Measurements from ENCODE around the gene AJUBA.

Gene AJUBA

DNA sequence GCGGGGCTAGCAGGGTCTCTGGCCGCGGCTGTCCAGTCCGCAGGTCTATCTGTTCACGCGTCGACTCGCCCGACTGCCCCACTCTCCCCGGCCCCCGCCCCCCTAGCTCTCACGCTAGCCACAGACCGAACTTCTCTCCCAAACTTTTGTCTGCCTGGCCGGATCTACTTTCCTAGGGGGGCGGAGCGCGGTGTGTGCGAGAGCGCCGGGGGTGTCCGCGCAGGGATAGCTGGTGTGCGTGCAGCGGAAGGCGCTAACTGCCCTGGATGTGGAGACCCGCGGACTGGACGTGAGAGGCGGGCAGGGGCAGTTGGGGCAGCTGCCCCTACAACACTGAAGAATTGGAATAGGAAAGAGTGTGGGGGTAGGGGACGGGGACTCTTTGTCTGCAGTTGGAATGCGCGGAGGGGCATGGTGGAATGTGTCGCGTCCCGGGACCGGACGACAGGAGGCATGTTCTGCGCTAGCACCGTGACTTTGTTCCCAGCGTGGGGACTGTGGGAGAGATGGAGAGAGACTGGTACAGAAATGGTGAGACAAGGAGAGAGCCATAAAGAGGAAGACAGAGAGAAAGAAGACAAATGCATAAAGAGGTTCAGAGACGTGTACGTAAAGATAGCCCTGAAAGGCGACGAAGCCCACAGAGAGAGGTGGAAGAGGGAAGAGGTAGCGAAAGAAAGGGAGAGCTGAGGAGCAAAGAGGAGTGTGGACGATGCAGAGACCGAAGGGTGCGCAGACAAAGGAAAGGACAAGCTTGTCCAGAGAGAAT lies at the start of gene AJUBA:
Gene AJUBA (minus strand): TSS at position 75 of the 769 bp plus-strand sequence. CDS start 285 bp downstream, outside the sequence.
- TF ChIP-seq, protein P1, sequence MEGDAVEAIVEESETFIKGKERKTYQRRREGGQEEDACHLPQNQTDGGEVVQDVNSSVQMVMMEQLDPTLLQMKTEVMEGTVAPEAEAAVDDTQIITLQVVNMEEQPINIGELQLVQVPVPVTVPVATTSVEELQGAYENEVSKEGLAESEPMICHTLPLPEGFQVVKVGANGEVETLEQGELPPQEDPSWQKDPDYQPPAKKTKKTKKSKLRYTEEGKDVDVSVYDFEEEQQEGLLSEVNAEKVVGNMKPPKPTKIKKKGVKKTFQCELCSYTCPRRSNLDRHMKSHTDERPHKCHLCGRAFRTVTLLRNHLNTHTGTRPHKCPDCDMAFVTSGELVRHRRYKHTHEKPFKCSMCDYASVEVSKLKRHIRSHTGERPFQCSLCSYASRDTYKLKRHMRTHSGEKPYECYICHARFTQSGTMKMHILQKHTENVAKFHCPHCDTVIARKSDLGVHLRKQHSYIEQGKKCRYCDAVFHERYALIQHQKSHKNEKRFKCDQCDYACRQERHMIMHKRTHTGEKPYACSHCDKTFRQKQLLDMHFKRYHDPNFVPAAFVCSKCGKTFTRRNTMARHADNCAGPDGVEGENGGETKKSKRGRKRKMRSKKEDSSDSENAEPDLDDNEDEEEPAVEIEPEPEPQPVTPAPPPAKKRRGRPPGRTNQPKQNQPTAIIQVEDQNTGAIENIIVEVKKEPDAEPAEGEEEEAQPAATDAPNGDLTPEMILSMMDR (IDR thresholded peaks at IDR 0.05; ENCODE audit: extremely low read depth, insufficient read depth, missing control alignments), result no peak
- in situ Hi-C loops (cut with MboI; ENCODE audit: low pct_unique_long_range_greater_than_20kb, low sequenced_read_pairs, unreplicated experiment), result no loop called here
- peak; percentile 89 for DNase-seq (ENCODE audit: low spot score)

DNA sequence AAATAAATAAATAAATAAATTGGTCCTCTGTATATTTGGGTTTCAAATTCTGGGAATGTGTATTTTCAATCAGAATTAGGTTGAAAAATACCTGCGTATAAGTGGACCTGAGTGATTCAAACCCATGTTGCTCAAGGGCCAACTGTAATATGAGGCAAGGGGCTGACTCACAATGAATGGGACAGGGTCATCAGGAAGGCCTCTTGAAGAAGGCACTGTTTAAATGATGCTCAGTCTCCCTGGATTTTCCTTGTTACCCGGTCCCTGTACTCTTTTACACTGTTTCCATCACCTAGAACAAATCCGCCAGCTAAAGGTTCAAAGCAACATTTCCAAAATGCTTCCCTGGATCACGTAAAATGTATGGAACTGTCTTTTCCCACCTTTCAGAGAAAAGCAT lies 48.6 kb upstream of the AJUBA start:
- in situ Hi-C loops (cut with MboI; ENCODE audit: low pct_unique_long_range_greater_than_20kb, low sequenced_read_pairs, unreplicated experiment), result no loop called here
- TF ChIP-seq, protein P1 (IDR thresholded peaks at IDR 0.05; ENCODE audit: extremely low read depth, insufficient read depth, missing control alignments), result no peak
- no peak for DNase-seq (ENCODE audit: low spot score)

DNA sequence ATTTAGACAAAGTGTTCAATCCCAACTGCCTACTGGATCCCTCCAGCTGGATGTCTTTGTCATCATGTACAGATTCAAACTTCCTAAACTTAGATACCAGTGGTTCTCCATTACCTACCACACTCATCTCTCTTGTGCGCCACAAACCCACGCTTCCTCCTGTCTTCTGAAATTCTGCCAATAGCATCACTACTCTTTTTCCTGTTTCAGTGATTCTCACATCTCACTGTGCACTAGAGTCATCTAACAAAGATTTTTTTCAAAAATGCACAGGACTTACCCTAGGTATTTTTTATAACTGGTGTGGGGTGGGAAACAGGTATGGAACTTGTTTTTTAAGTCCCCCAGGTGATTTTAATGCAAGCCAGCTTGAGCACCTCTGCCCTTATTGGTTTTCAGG lies 46.4 kb upstream of the AJUBA start:
- TF ChIP-seq, protein P1 (IDR thresholded peaks at IDR 0.05; ENCODE audit: extremely low read depth, insufficient read depth, missing control alignments), result no peak
- no peak for DNase-seq (ENCODE audit: low spot score)
- in situ Hi-C loops (cut with MboI; ENCODE audit: low pct_unique_long_range_greater_than_20kb, low sequenced_read_pairs, unreplicated experiment), result no loop called here

DNA sequence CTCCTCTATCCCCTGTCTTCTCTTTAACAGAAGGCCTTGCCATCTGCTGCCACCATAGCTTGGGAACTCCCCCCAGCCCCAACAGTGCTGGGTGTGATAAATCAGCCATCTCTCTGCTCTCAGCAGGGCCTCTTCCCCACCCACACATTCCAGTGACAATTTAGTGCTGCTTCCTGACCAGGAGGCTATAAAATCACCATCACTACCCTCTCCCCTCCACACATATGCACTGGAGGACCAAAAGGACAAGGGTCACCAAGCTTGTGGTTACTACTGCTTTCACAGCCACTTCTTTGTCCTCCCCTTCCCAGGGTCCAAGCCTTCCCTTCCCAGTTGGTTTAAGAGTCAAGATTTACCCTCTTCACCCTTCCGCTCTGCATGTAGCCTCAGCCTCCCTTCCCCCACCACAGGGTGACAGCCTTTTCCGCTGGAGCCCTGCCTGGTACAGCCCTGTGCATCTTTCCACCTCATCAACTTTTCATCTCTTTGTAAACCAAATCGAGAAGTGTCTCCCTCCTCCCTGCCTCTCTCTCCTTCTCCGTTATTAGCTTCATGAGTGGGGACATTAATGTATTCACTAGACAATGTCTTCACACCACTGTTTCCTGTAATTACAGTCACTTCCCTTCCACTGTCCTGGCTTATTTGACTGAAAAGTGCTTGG lies 42.9 kb upstream of the AJUBA start:
- in situ Hi-C loops (cut with MboI; ENCODE audit: low pct_unique_long_range_greater_than_20kb, low sequenced_read_pairs, unreplicated experiment), result no loop called here
- no peak for DNase-seq (ENCODE audit: low spot score)
- TF ChIP-seq, protein P1 (IDR thresholded peaks at IDR 0.05; ENCODE audit: extremely low read depth, insufficient read depth, missing control alignments), result no peak

DNA sequence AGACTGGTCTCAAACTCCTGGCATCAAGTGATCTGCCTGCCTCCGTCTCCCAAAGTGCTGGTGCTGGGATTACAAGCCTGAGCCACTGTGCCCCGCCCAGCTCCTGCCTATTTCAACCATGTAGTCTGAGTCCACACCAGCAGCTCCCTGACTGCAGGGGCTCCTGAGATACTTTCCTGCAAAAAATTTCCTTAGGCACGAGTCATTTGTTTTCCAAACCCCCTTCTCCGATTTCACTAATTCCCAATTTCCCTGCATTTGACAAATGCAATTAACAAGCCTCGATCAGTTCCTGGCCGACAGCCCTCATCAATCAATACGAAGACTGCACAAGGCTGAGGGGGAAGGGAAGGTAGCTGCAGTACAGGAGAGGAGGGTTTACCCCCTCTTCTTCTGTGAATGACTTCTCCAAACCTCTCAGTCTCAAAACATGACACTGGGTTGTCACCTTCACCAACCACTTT lies 42.3 kb upstream of the AJUBA start:
- no peak for DNase-seq (ENCODE audit: low spot score)
- in situ Hi-C loops (cut with MboI; ENCODE audit: low pct_unique_long_range_greater_than_20kb, low sequenced_read_pairs, unreplicated experiment), result no loop called here
- TF ChIP-seq, protein P1 (IDR thresholded peaks at IDR 0.05; ENCODE audit: extremely low read depth, insufficient read depth, missing control alignments), result no peak

DNA sequence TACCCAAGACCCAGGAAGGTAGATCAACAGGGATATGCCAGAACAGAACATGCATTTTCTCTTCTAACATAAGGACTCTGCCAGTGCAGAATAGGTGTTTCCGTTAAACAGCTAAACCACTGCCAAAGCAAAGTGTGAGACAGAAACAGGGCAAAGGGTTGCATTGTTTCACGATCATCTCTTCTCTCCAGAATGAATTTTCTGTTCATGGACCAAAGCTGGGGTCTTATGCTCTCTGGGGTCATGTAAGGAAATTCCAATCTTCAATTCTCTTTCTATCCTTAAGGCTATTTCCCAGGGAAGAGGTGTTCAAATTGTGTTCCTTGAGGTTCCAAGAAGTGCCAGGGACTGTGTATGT lies 41.4 kb upstream of the AJUBA start:
- no peak for DNase-seq (ENCODE audit: low spot score)
- TF ChIP-seq, protein P1 (IDR thresholded peaks at IDR 0.05; ENCODE audit: extremely low read depth, insufficient read depth, missing control alignments), result no peak
- in situ Hi-C loops (cut with MboI; ENCODE audit: low pct_unique_long_range_greater_than_20kb, low sequenced_read_pairs, unreplicated experiment), result no loop called here
